Smooth muscle cell (in vitro differentiated cells): Measurements from ENCODE around the gene PPIF. TPM values are rescaled to one million over a fixed set of nuclear protein-coding genes. Genes with fewer than 3 reads are reported as not detected.

Experiments
- DNase-seq: peaks from one replicate; lab custom pipeline; 2025; ENCODE audit not compliant: unreplicated experiment; lab: John Stamatoyannopoulos, UW
- H2AFZ ChIP-seq: fragments of 200-600 bp; sonication (generic); 2 replicates; pipeline ENCODE4 v1.6.0; 2016; ENCODE audit warnings: antibody characterized with exemption, low read depth, mild to moderate bottlenecking
- H3F3A ChIP-seq: fragments of 200-600 bp; sonication (generic); 2 replicates; pipeline ENCODE4 v1.6.0; 2017; ENCODE audit warnings: antibody characterized with exemption, low read depth
- H3K27ac ChIP-seq: fragments of 200-600 bp; sonication (generic); 2 replicates; pipeline ENCODE4 v1.5.1; 2016; ENCODE audit warnings: low read depth, mild to moderate bottlenecking
- H3K27me3 ChIP-seq: fragments of 200-600 bp; sonication (generic); 2 replicates; pipeline ENCODE4 v1.6.1; 2016; ENCODE audit warnings: low read depth, mild to moderate bottlenecking
- H3K36me3 ChIP-seq: fragments of 200-600 bp; sonication (generic); 2 replicates; pipeline ENCODE4 v1.5.1; 2016; ENCODE audit warnings: low read depth
- H3K4me1 ChIP-seq: fragments of 200-600 bp; sonication (generic); 2 replicates; pipeline ENCODE4 v1.5.1; 2016; ENCODE audit warnings: low read depth
- H3K4me2 ChIP-seq: fragments of 200-600 bp; sonication (generic); 2 replicates; pipeline ENCODE4 v1.6.0; 2016; ENCODE audit warnings: mild to moderate bottlenecking
- H3K4me3 ChIP-seq: fragments of 200-600 bp; sonication (generic); 2 replicates; pipeline ENCODE4 v1.5.1; 2016; ENCODE audit warnings: mild to moderate bottlenecking
- H3K79me2 ChIP-seq: fragments of 200-600 bp; sonication (generic); 2 replicates; pipeline ENCODE4 v1.6.0; 2016; ENCODE audit warnings: low read depth, mild to moderate bottlenecking
- H3K9ac ChIP-seq: fragments of 200-600 bp; sonication (generic); 2 replicates; pipeline ENCODE4 v1.6.0; 2016; ENCODE audit warnings: low read depth
- H3K9me3 ChIP-seq: fragments of 200-600 bp; sonication (generic); replicated peaks from 2 replicates; pipeline ENCODE4 v1.5.1; 2016; ENCODE audit warnings: low read depth
- H4K20me1 ChIP-seq: fragments of 200-600 bp; sonication (generic); 2 replicates; pipeline ENCODE4 v1.6.0; 2016; ENCODE audit warnings: low read depth
- WGBS: methylation state at CpG from one replicate; pipeline ENCODE4 v1.1.7; 2016; ENCODE audit warnings: low lambda C conversion rate; 5-methylcytosine and 5-hydroxymethylcytosine counted together
- polyA plus RNA-seq: library from polyadenylated mRNA; unstranded; fragments of >200 nt; fragmentation: Nextera tagmentation; extraction: Ambion mirVana; gene quantifications from 2 replicates; pipeline ENCODE4 v1.2.1, GENCODE V29; 2016
- total RNA-seq: library from RNA; depleted of rRNA; stranded (reverse); fragments of >200 nt; gene quantifications from 2 replicates; pipeline ENCODE4 v1.2.3, GENCODE V29; 2014
- TF ChIP-seq, protein P1 (sequence below): fragments of 200-600 bp; sonication (generic); IDR thresholded peaks from 2 replicates; pipeline ENCODE4 v1.5.1; 2017; ENCODE audit warnings: borderline replicate concordance, mild to moderate bottlenecking, antibody characterized with exemption; ENCODE audit not compliant: insufficient read depth, poor library complexity, severe bottlenecking

PPIF gene
- total and polyA plus RNA-seq, 2 experiments from 2014 or later = 24.3 to 29.7 TPM

DNA sequence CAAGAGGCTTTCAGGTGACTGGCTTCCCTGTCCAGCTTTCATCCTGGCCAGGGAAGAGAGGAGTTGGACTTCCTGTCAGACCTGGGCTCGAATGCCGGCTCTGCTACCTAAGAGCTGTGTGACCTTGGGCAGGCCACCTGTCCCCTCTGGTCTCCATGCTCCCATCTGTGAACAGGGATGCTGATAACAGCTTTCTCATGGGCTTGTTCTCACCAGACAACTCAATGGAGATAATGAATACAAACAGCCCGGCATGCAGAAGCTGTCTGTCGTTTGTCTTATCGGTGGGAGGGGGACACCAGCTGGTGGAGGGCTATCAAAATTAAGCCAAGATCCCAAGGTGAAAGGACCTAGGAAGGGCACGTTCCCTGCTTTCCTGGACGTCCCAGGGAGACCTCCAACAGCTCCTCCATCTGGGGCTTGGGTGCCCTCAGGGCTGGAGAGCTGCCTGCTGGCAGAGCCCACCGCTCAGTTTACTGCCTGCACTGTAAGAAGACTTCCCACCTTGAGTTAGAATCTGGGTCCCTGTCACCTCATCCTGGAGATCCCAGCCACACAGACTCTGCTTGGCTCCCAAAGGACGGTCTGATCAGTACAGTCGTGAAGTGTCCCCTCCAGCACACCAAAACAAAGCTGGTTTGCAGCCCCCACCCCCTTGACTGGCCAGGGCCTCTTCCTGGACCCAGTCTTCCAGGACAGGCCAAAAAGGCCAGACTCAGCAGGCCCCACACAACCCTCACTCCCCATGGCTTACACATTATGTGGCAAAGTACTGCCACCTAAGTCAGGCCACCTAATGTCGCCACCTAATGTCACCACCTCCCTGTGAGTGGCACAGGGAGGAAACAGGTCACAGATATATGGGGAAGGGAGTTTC is 40.9 kb downstream of the PPIF start:
- H3K36me3 ChIP-seq = no peaks in the 10 kb centered on the region
- DNase-seq = no peak
- TF ChIP-seq, protein P1, sequence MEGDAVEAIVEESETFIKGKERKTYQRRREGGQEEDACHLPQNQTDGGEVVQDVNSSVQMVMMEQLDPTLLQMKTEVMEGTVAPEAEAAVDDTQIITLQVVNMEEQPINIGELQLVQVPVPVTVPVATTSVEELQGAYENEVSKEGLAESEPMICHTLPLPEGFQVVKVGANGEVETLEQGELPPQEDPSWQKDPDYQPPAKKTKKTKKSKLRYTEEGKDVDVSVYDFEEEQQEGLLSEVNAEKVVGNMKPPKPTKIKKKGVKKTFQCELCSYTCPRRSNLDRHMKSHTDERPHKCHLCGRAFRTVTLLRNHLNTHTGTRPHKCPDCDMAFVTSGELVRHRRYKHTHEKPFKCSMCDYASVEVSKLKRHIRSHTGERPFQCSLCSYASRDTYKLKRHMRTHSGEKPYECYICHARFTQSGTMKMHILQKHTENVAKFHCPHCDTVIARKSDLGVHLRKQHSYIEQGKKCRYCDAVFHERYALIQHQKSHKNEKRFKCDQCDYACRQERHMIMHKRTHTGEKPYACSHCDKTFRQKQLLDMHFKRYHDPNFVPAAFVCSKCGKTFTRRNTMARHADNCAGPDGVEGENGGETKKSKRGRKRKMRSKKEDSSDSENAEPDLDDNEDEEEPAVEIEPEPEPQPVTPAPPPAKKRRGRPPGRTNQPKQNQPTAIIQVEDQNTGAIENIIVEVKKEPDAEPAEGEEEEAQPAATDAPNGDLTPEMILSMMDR = no peak

DNA sequence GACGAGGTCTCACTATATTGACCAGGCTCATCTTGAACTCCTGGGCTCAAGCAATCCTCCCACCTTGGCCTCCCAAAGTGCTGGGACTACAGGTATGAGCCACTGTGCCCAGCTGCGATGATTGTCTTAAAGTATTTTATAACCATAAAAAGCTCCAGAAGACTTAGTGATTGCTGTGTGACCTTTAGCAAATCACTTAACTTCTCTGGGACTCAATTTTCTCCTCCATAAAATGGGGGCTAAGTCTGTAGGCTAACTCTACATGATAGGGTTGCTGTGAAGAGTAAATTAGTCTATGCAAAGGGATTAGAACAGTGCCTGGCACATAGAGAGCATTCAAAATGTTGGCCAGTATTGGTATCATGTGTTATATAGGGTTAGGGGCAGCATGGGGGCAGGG is 42.8 kb downstream of the PPIF start:
- Histone ChIP-seq H3K9ac (no peak overlapping the region), H3K27me3 (no peaks in the 10 kb centered on the region), H3K27ac (no peak overlapping the region), H3K36me3 (no peaks in the 10 kb centered on the region), H3K9me3 (no peaks in the 10 kb centered on the region), H3F3A (no peaks in the 10 kb centered on the region), H3K79me2 (peaks cover 10% of the 10 kb centered on the region), H3K4me1 (no peaks in the 10 kb centered on the region), H3K4me2 (no peak overlapping the region), H2AFZ (no peak overlapping the region), H3K4me3 (no peak overlapping the region), H4K20me1 (no peaks in the 10 kb centered on the region)
- 96% methylated on average over 2 of the region's 2 CpGs for WGBS
- no peak for DNase-seq
- TF ChIP-seq, protein P1 = no peak

More for the DNA sequence above, 40.9 kb downstream of the PPIF start:
- no peaks in the 10 kb centered on the region for H4K20me1 ChIP-seq
- no peaks in the 10 kb centered on the region for H3K4me1 ChIP-seq
- H3K9me3 ChIP-seq = no peaks in the 10 kb centered on the region
- no peak overlapping the region for H3K4me2 ChIP-seq
- no peak overlapping the region for H3K9ac ChIP-seq
- no peak overlapping the region for H2AFZ ChIP-seq
- H3K27me3 ChIP-seq = no peaks in the 10 kb centered on the region
- no peak overlapping the region for H3K27ac ChIP-seq
- H3F3A ChIP-seq = peaks cover 8% of the 10 kb centered on the region
- no peak overlapping the region for H3K4me3 ChIP-seq
- WGBS = 86% methylated on average over 11 of the region's 11 CpGs
- no peaks in the 10 kb centered on the region for H3K79me2 ChIP-seq

DNA sequence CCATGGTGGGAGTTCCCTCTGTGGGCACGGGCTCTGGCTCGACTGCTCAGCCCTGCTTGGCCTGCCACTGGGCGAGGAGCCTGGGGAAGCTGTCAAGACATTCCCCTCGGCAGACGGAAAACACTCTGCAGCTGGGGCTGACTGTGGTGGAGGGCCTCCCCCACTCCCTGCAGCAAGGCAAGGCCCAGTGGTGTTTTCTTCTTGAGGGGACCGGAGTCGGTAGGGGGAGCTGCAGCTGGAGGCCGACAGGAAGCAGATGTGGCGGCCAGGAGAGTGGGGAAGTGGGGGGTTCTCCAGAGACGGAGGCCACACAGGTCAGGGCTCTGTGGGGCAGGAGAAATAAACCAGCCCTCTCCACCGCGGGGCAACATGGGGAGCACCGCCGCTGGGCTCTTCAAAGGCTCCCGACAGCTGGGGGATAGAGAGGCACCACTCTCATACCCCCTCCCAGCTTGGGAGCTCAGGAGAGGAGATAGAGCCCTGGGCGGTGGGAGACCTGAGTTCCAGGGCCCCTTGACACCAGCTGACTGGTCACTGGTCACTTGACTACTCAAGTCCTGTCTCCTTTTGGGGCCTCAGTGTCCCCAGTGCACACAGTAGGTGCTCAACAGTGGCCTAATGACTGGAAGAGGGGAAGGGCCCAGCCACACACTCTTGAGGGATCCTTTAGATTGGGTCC is 43.4 kb downstream of the PPIF start:
- Histone ChIP-seq H3K9me3 (no peaks in the 10 kb centered on the region), H3K27ac (no peak overlapping the region), H3K79me2 (peaks cover 16% of the 10 kb centered on the region), H3K9ac (no peak overlapping the region), H3K4me2 (no peak overlapping the region), H3K4me3 (no peak overlapping the region), H2AFZ (no peak overlapping the region), H3F3A (no peaks in the 10 kb centered on the region), H3K4me1 (no peaks in the 10 kb centered on the region), H3K27me3 (no peaks in the 10 kb centered on the region), H3K36me3 (no peaks in the 10 kb centered on the region), H4K20me1 (no peaks in the 10 kb centered on the region)
- whole genome bisulfite sequencing = 81% methylated on average over 16 of the region's 16 CpGs
- TF ChIP-seq, protein P1 = no peak
- no peak for DNase-seq
